ENCODE results near the gene SLC6A20. TPM values are rescaled to one million over a fixed set of nuclear protein-coding genes. Genes with fewer than 3 reads are reported as not detected.

SLC6A20 gene
- total and polyA plus RNA-seq, 2 of the 13 experiments (the other 11 are each of a cell fraction or from before 2014, with no cell fraction given), result not detected

GRCh38 chr3:45776301-45776595 lies 20.1 kb downstream of the SLC6A20 start (continued):
- TF ChIP-seq, protein P1, sequence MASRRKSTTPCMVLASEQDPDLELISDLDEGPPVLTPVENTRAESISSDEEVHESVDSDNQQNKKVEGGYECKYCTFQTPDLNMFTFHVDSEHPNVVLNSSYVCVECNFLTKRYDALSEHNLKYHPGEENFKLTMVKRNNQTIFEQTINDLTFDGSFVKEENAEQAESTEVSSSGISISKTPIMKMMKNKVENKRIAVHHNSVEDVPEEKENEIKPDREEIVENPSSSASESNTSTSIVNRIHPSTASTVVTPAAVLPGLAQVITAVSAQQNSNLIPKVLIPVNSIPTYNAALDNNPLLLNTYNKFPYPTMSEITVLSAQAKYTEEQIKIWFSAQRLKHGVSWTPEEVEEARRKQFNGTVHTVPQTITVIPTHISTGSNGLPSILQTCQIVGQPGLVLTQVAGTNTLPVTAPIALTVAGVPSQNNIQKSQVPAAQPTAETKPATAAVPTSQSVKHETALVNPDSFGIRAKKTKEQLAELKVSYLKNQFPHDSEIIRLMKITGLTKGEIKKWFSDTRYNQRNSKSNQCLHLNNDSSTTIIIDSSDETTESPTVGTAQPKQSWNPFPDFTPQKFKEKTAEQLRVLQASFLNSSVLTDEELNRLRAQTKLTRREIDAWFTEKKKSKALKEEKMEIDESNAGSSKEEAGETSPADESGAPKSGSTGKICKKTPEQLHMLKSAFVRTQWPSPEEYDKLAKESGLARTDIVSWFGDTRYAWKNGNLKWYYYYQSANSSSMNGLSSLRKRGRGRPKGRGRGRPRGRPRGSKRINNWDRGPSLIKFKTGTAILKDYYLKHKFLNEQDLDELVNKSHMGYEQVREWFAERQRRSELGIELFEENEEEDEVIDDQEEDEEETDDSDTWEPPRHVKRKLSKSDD (CRISPR knock-in tag; IDR thresholded peaks at IDR 0.05; ENCODE audit: low read depth), result no peak
- TF ChIP-seq NR2F2 (IDR thresholded peaks at IDR 0.05; ENCODE audit: borderline replicate concordance, low read depth) (no peak), RAD51 (IDR thresholded peaks at IDR 0.05; ENCODE audit: borderline replicate concordance) (no peak)
- TF ChIP-seq, protein P2, sequence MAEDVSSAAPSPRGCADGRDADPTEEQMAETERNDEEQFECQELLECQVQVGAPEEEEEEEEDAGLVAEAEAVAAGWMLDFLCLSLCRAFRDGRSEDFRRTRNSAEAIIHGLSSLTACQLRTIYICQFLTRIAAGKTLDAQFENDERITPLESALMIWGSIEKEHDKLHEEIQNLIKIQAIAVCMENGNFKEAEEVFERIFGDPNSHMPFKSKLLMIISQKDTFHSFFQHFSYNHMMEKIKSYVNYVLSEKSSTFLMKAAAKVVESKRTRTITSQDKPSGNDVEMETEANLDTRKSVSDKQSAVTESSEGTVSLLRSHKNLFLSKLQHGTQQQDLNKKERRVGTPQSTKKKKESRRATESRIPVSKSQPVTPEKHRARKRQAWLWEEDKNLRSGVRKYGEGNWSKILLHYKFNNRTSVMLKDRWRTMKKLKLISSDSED (CRISPR knock-in tag; IDR thresholded peaks at IDR 0.05), result no peak

GRCh38 chr3:45775571-45776300 lies 20.6 kb downstream of the SLC6A20 start:
- Histone ChIP-seq H3K27me3 (ENCODE audit: control insufficient read depth in 1 of 2, insufficient read depth in 2 of 2, low read length in 2 of 2) (peaks cover 0 to 54% of the 10 kb centered on the region in 2 experiments; a peak in 4 of 5 replicates), H3K9ac (ENCODE audit: insufficient read depth, low read depth, low read length) (no peak overlapping the region), H3K36me3 (replicated peaks in 1 of 2; ENCODE audit: control insufficient read depth in 1 of 2, insufficient read depth in 2 of 2, low read length in 2 of 2) (no peaks in the 10 kb centered on the region), H3K27ac (ENCODE audit: extremely low read length, insufficient read depth, low read length) (no peak overlapping the region), H2AFZ (ENCODE audit: low read length) (no peak overlapping the region), H3K4me2 (ENCODE audit: low read depth, low read length) (no peak overlapping the region), H3K79me2 (ENCODE audit: insufficient read depth, low read length) (no peaks in the 10 kb centered on the region), H3K4me3 (replicated peaks in 1 of 3; ENCODE audit: insufficient read depth in 1 of 3, low read depth in 2 of 3, low read length in 3 of 3) (no peak overlapping the region), H4K20me1 (ENCODE audit: insufficient read depth, low read length) (no peaks in the 10 kb centered on the region), H3K9me3 (ENCODE audit: low read length) (no peaks in the 10 kb centered on the region), H3K4me1 (ENCODE audit: insufficient read depth, low read length) (no peaks in the 10 kb centered on the region)
- WGBS (ENCODE audit: low lambda C conversion rate), result 51% methylated on average over 11 of the region's 17 CpGs
- in situ Hi-C loops (cut with HindIII; ENCODE audit: extremely low pct_ligation_motif_present, low pct_unique_long_range_greater_than_20kb), result no loop called here
- ChIA-PET POLR2A (no interaction called here), CTCF (ENCODE audit: low intra/inter-chr PET ratio, low total read pairs) (no interaction called here)
- no peak for DNase-seq (ENCODE audit: low spot score)
- ATAC-seq, result no peak
- intact Hi-C loops (cut with micrococcal nuclease; ENCODE audit: unreplicated experiment), result no loop called here
- BruUV-seq (replicated peaks), result no TSS peak
- FAIRE-seq, result no peak
- TF ChIP-seq ZBTB20 (CRISPR knock-in tag; IDR thresholded peaks at IDR 0.05; ENCODE audit: borderline replicate concordance, low read depth) (no peak), RFXAP (CRISPR knock-in tag; IDR thresholded peaks at IDR 0.05; ENCODE audit: borderline replicate concordance) (no peak), IRF9 (CRISPR knock-in tag; IDR thresholded peaks at IDR 0.05; ENCODE audit: borderline replicate concordance) (no peak), SNAPC4 (CRISPR knock-in tag; IDR thresholded peaks at IDR 0.05) (no peak), GABPB1 (CRISPR knock-in tag; IDR thresholded peaks at IDR 0.05) (no peak), KDM5B (CRISPR knock-in tag; IDR thresholded peaks at IDR 0.05; ENCODE audit: borderline replicate concordance) (no peak), HMG20B (CRISPR knock-in tag; conservative IDR thresholded peaks at IDR 0.05) (no peak), HOXA3 (CRISPR knock-in tag; IDR thresholded peaks at IDR 0.05) (no peak), ZNF282 (IDR thresholded peaks at IDR 0.05; ENCODE audit: partially characterized antibody) (no peak)
